ENCODE data around the gene NEDD8. TPM values are rescaled to one million over a fixed set of nuclear protein-coding genes. Genes with fewer than 3 reads are reported as not detected.

NEDD8 gene
- polyA plus RNA-seq, 1 donor from 2014 or later: 431 TPM

DNA sequence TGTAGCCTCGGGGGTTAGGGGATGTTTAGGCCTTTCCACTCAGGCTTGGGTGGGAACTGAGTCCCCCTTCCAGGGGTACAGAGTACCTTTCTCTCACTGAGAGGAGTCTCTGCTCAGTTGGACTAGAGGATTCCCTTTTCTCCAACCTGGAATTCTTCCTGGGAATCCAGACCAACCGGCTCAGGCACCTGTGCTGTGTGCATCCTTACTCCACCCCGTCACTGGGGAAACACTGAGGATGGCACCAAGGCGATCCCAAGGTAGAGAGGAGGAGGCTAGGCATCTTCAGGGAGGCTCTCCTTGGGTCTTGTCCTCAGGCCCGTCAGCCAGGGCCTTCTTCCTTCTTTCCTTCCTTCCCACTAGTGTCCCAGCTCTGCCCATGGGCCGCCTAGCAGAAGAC lies 31.7 kb upstream of the NEDD8 start (continued):
- TF ChIP-seq, protein P1, sequence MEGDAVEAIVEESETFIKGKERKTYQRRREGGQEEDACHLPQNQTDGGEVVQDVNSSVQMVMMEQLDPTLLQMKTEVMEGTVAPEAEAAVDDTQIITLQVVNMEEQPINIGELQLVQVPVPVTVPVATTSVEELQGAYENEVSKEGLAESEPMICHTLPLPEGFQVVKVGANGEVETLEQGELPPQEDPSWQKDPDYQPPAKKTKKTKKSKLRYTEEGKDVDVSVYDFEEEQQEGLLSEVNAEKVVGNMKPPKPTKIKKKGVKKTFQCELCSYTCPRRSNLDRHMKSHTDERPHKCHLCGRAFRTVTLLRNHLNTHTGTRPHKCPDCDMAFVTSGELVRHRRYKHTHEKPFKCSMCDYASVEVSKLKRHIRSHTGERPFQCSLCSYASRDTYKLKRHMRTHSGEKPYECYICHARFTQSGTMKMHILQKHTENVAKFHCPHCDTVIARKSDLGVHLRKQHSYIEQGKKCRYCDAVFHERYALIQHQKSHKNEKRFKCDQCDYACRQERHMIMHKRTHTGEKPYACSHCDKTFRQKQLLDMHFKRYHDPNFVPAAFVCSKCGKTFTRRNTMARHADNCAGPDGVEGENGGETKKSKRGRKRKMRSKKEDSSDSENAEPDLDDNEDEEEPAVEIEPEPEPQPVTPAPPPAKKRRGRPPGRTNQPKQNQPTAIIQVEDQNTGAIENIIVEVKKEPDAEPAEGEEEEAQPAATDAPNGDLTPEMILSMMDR (IDR thresholded peaks at IDR 0.05; ENCODE audit: poor library complexity, severe bottlenecking): no peak
- TF ChIP-seq TAF1 (IDR thresholded peaks at IDR 0.05; ENCODE audit: low read depth): no peak

DNA sequence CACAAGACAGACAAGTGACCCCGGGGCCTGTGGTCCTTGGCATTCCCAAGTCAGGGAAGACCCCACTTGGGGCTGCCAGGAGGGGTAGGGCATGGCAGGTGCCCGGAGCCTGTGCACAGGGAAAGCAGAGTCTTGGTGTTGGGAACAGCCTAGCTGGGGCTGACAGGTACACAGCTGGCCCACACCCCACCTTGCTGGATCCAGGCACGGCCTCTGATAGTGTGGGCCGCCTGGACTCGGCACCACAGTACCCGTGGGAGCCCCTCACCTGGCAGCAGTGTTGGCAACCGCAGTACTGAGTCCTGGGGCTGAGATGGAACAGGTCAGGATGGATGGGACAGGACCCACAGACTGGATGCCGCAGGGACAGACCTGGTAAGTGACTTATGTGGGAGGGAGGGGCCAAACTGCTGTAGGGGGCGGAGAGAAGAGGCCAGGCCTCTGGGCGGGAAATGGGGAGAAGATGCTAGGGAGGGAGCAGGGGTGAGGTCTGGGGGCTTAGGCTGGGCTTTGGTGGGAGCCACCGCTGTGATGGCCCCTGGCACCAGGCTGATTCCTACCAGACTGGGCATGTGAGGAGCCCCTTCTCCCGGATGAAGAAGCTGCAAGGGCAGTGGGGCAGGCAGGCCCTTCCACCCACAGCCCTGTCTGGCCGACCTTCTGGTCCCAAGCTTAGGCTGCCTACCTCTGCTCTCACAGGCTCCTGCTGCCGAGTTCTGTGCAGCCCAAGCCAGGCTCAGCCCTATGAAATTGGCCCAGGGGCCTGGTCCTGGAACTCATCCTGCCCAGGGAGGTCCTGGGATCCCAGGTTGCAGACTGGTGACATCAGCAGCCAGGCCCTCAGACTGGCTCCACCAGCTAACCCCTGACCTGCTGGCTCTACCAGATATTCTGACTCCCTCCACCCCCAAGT lies 30.9 kb upstream of the NEDD8 start, which contains the start of gene TGM1:
Gene TGM1, minus strand, starts transcription at position 357 of the 913 bp plus-strand sequence. CDS start 825 bp downstream, outside the sequence.
- Histone ChIP-seq H3K9ac (ENCODE audit: low read length) (no peak within 1 kb of the TSS), H3F3A (ENCODE audit: insufficient read depth, low read length, poor library complexity, severe bottlenecking) (no peaks in the 10 kb centered on the region), H2AFZ (ENCODE audit: low read depth, low read length) (no peak within 1 kb of the TSS), H3K4me2 (ENCODE audit: low read length) (no peak within 1 kb of the TSS), H3K4me3 (ENCODE audit: low read length) (no peak within 1 kb of the TSS), H3K9me2 (ENCODE audit: insufficient read depth, low read length) (no peaks in the 10 kb centered on the region), H3K27ac (ENCODE audit: low read length) (no peak within 1 kb of the TSS), H3K36me3 (ENCODE audit: insufficient read depth, low read length) (no peaks in the 10 kb centered on the region), H3K9me3 (ENCODE audit: low read length) (no peaks in the 10 kb centered on the region), H3K27me3 (ENCODE audit: insufficient read depth, low read depth, low read length) (no peaks in the 10 kb centered on the region), H4K20me1 (ENCODE audit: insufficient read depth) (no peaks in the 10 kb centered on the region), H3K79me2 (replicated peaks; ENCODE audit: insufficient read depth, low read length) (no peaks in the 10 kb centered on the region)
- no peak for TF ChIP-seq RAD21 (conservative IDR thresholded peaks at IDR 0.05)
- TF ChIP-seq, protein P1 (IDR thresholded peaks at IDR 0.05; ENCODE audit: poor library complexity, severe bottlenecking): no peak
- TF ChIP-seq POLR2AphosphoS5 (IDR thresholded peaks at IDR 0.05): no peak
- no peak for TF ChIP-seq TAF1 (IDR thresholded peaks at IDR 0.05; ENCODE audit: low read depth)
- TF ChIP-seq EP300 (conservative IDR thresholded peaks at IDR 0.05; ENCODE audit: poor library complexity, severe bottlenecking): no peak
- no peak for TF ChIP-seq MXI1 (conservative IDR thresholded peaks at IDR 0.05; ENCODE audit: poor library complexity, severe bottlenecking)
- TF ChIP-seq, protein P2, sequence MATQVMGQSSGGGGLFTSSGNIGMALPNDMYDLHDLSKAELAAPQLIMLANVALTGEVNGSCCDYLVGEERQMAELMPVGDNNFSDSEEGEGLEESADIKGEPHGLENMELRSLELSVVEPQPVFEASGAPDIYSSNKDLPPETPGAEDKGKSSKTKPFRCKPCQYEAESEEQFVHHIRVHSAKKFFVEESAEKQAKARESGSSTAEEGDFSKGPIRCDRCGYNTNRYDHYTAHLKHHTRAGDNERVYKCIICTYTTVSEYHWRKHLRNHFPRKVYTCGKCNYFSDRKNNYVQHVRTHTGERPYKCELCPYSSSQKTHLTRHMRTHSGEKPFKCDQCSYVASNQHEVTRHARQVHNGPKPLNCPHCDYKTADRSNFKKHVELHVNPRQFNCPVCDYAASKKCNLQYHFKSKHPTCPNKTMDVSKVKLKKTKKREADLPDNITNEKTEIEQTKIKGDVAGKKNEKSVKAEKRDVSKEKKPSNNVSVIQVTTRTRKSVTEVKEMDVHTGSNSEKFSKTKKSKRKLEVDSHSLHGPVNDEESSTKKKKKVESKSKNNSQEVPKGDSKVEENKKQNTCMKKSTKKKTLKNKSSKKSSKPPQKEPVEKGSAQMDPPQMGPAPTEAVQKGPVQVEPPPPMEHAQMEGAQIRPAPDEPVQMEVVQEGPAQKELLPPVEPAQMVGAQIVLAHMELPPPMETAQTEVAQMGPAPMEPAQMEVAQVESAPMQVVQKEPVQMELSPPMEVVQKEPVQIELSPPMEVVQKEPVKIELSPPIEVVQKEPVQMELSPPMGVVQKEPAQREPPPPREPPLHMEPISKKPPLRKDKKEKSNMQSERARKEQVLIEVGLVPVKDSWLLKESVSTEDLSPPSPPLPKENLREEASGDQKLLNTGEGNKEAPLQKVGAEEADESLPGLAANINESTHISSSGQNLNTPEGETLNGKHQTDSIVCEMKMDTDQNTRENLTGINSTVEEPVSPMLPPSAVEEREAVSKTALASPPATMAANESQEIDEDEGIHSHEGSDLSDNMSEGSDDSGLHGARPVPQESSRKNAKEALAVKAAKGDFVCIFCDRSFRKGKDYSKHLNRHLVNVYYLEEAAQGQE (IDR thresholded peaks at IDR 0.05; ENCODE audit: borderline replicate concordance): no peak
- no peak for TF ChIP-seq SMC3 (conservative IDR thresholded peaks at IDR 0.05; ENCODE audit: poor library complexity)
- TF ChIP-seq EZH2 (IDR thresholded peaks at IDR 0.05; ENCODE audit: borderline replicate concordance, insufficient read depth, low read length, poor library complexity, severe bottlenecking): no peak
